ENCODE data around the gene EGFL7. TPM values are rescaled to one million over a fixed set of nuclear protein-coding genes. Genes with fewer than 3 reads are reported as not detected.

The EGFL7 gene
- total and polyA plus RNA-seq, 10 of the 15 experiments (the other 5 are each of a cell fraction or from before 2014, with no cell fraction given): 0.06 to 0.46 (median 0.19) TPM; not detected in 5

DNA sequence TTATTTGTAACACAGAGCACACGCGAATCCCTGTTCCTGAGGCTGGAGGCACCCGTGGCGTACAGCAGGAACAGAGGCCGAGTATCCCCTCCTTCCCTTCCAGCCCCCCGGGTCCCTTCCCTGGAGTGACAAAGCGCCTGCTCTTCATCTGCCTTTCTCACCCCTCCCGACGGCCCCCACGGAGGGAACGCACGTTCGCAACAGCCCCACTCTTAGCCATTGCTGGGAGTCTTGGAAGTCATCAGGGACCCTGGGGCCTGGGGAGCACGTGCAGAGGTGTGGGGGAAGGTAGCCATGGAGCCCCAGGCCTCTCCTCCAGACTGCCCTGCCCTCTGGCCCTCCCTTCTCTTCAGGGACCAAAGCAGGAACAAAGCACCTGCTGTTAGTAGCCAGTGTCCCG lies 22.1 kb downstream of the EGFL7 start (continued):
- TF ChIP-seq NFXL1 (IDR thresholded peaks at IDR 0.05; ENCODE audit: borderline replicate concordance): no peak
- no peak for TF ChIP-seq GATAD2B (conservative IDR thresholded peaks at IDR 0.05; ENCODE audit: low read depth)
- no peak for TF ChIP-seq SREBF1 (IDR thresholded peaks at IDR 0.05; ENCODE audit: low read length)

GRCh38 chr9:136685216-136685615 lies 22.5 kb downstream of the EGFL7 start:
- TF ChIP-seq POLR2AphosphoS5 (IDR thresholded peaks at IDR 0.05; ENCODE audit: low read length): 0 out of 2 replicates have a peak, but pooled peaks have one; percentile 13
- TF ChIP-seq ZBTB4 (CRISPR knock-in tag; IDR thresholded peaks at IDR 0.05): no peak
- no peak for TF ChIP-seq GABPA (IDR thresholded peaks at IDR 0.05; ENCODE audit: low read depth)
- Histone ChIP-seq H3K4me2 (ENCODE audit: control insufficient read depth, insufficient read depth) (no peak overlapping the region), H3K4me3 (no peak overlapping the region), H4K20me1 (ENCODE audit: control insufficient read depth, insufficient read depth) (no peaks in the 10 kb centered on the region; the same call in none of the 2 replicates), H2AFZ (ENCODE audit: control insufficient read depth, low read depth, low read length) (no peak overlapping the region), H3K9me3 (replicated peaks; ENCODE audit: control insufficient read depth, insufficient read depth, low read length) (no peaks in the 10 kb centered on the region), H3K27ac (ENCODE audit: control insufficient read depth, insufficient read depth) (no peak overlapping the region), H3K36me3 (ENCODE audit: control insufficient read depth in 2 of 2, insufficient read depth in 2 of 2, low read length in 1 of 2) (no peaks in the 10 kb centered on the region), H3K79me2 (ENCODE audit: control insufficient read depth, insufficient read depth, low read length) (peaks cover 7% of the 10 kb centered on the region), H3K27me3 (replicated peaks in 1 of 2; ENCODE audit: control insufficient read depth in 2 of 2, insufficient read depth in 2 of 2, low read length in 1 of 2) (no peaks in the 10 kb centered on the region), H3K9ac (ENCODE audit: control insufficient read depth, insufficient read depth, low read length) (no peak overlapping the region; the same call in 1 of the 2 replicates), H3K4me1 (ENCODE audit: control insufficient read depth, insufficient read depth, low read length) (peaks cover 16% of the 10 kb centered on the region)
- intact Hi-C loops (cut with micrococcal nuclease; ENCODE audit: unreplicated experiment) (loop anchor here (5.0 kb wide), 1 partner anchor 198 kb away; no protein-coding TSS in a partner anchor), in situ Hi-C loops (cut with MboI) (no loop called here)
- ChIA-PET SMC1A (ENCODE audit: uncharacterized antibody, unreplicated experiment) (interaction anchor here (1.4 kb wide), 1 partner anchor 42 kb away, joined by 3 read pairs; no protein-coding TSS in a partner anchor), POLR2A (no interaction called here), CTCF (interaction anchor here (0.9 to 3.0 kb wide), 3 partner anchors 13 to 46 kb away, joined by 3 to 13 read pairs (median 4); no protein-coding TSS in a partner anchor), RAD21 (ENCODE audit: unreplicated experiment) (no interaction called here)
- BruUV-seq (replicated peaks): no TSS peak
- DNase-seq (ENCODE audit: low read depth, low spot score) (no peak), ATAC-seq (no peak), FAIRE-seq (no peak)
- 82% methylated on average over 7 of the region's 7 CpGs for WGBS (ENCODE audit: insufficient coverage, insufficient replicate concordance, low lambda C conversion rate, missing lambda C conversion rate)

All from GM12878 (cell line).